Measurements from ENCODE around the gene HSPA13.

The HSPA13 gene

DNA sequence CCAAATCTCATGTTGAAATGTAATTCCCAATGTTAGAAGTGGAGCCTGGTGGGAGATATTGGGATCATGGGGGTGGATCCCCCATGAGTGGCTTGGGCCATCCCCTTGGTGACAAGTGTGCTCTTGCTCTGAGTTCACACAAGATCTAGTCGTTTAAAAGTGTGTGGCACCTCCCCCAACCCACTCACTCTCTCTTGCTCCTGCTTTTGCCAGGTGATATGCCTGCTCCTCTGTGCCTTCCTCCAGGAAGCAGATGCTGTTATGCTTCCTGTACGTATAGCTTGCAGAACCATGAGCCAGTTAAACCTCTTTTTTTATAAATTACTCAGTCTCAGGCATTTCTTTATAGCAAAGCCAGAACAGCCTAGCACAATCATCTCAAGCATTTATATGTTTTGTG, 23.0 kb upstream of the HSPA13 start:
- H3K4me3 ChIP-seq (ENCODE audit: low read length) = no peak overlapping the region
- H4K20me1 ChIP-seq (ENCODE audit: insufficient read depth, low read length) = no peaks in the 10 kb centered on the region
- no peaks in the 10 kb centered on the region for H3K27me3 ChIP-seq (replicated peaks; ENCODE audit: insufficient read depth, low read length)
- no peak overlapping the region for H3K27ac ChIP-seq (ENCODE audit: low read length)
- H3K9me3 ChIP-seq (replicated peaks; ENCODE audit: insufficient read depth, low read length) = no peaks in the 10 kb centered on the region
- no peak overlapping the region for H2AFZ ChIP-seq (ENCODE audit: low read length)
- no peak for DNase-seq
- no peaks in the 10 kb centered on the region for H3K9me2 ChIP-seq (replicated peaks; ENCODE audit: insufficient read depth, low read length)
- TF ChIP-seq EZH2 (optimal IDR thresholded peaks at IDR 0.05; ENCODE audit: low read depth, low read length) (no peak), CTCF (IDR thresholded peaks at IDR 0.05; ENCODE audit: low read length) (no peak), EZH2phosphoT487 (IDR thresholded peaks at IDR 0.05; ENCODE audit: low read length) (no peak)
- H3K4me1 ChIP-seq (ENCODE audit: low read length) = no peaks in the 10 kb centered on the region
- no peaks in the 10 kb centered on the region for H3F3A ChIP-seq (ENCODE audit: insufficient read depth, low read length)
- H3K79me2 ChIP-seq (ENCODE audit: low read length) = no peaks in the 10 kb centered on the region
- H3K9ac ChIP-seq (ENCODE audit: low read length) = no peak overlapping the region
- no peaks in the 10 kb centered on the region for H3K36me3 ChIP-seq (replicated peaks; ENCODE audit: insufficient read depth, low read length)
- no peak overlapping the region for H3K4me2 ChIP-seq (ENCODE audit: low read depth, low read length)

- no peaks in the 10 kb centered on the region for H3K27me3 ChIP-seq (replicated peaks; ENCODE audit: insufficient read depth, low read length)
- no peaks in the 10 kb centered on the region for H3K36me3 ChIP-seq (replicated peaks; ENCODE audit: insufficient read depth, low read length)
- no peak overlapping the region for H2AFZ ChIP-seq (ENCODE audit: low read length)
- H3K27ac ChIP-seq (ENCODE audit: low read length) = no peak overlapping the region
- no peaks in the 10 kb centered on the region for H3K79me2 ChIP-seq (ENCODE audit: low read length)
- no peak for DNase-seq
- H3K4me1 ChIP-seq (ENCODE audit: low read length) = no peaks in the 10 kb centered on the region
- no peaks in the 10 kb centered on the region for H3K9me2 ChIP-seq (replicated peaks; ENCODE audit: insufficient read depth, low read length)
- H3K4me2 ChIP-seq (ENCODE audit: low read depth, low read length) = no peak overlapping the region
- no peaks in the 10 kb centered on the region for H4K20me1 ChIP-seq (ENCODE audit: insufficient read depth, low read length)
- no peak for TF ChIP-seq CTCF (IDR thresholded peaks at IDR 0.05; ENCODE audit: low read length)
- no peak for TF ChIP-seq EZH2phosphoT487 (IDR thresholded peaks at IDR 0.05; ENCODE audit: low read length)
- no peak for TF ChIP-seq EZH2 (optimal IDR thresholded peaks at IDR 0.05; ENCODE audit: low read depth, low read length)
- H3F3A ChIP-seq (ENCODE audit: insufficient read depth, low read length) = no peaks in the 10 kb centered on the region
- H3K9me3 ChIP-seq (replicated peaks; ENCODE audit: insufficient read depth, low read length) = no peaks in the 10 kb centered on the region
- H3K4me3 ChIP-seq (ENCODE audit: low read length) = no peak overlapping the region
- H3K9ac ChIP-seq (ENCODE audit: low read length) = no peak overlapping the region
These were observed 22.3 kb upstream of the HSPA13 start for GRCh38 chr21:14405225-14405624.

DNA sequence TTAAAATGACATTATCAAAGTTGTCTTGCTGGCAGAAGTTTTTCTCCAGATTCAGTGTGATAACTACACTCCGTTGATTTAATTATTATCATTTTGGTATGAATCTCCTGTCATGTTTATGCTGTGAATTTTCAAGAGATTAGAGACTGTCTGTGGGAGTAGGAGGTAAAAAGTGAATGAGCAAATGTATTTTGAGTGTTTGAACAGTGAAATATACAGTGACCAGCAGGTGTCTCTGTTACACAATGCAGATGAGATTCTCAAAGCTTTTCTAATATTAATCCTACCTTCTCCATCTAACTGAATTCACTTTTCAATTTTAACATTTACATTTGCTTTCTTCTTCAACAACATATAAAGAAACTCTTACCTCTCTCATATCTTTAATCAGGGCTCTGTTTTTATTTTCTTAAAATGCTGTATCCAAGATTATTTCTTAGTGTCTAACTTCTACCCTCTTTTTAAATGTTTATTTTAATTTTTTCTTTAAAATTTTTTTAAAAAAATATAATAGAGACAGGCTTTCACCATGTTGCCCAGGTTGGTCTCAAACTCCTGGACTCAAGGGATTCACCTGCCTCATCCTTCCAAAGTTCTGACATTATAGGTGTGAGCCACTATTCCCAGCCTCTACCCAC, 20.9 kb upstream of the HSPA13 start:
- H4K20me1 ChIP-seq (ENCODE audit: insufficient read depth, low read length) = no peaks in the 10 kb centered on the region
- H3K4me2 ChIP-seq (ENCODE audit: low read depth, low read length) = no peak overlapping the region
- DNase-seq = peak; percentile 60
- no peaks in the 10 kb centered on the region for H3K36me3 ChIP-seq (replicated peaks; ENCODE audit: insufficient read depth, low read length)
- no peaks in the 10 kb centered on the region for H3K27me3 ChIP-seq (replicated peaks; ENCODE audit: insufficient read depth, low read length)
- H3K79me2 ChIP-seq (ENCODE audit: low read length) = no peaks in the 10 kb centered on the region
- H3K4me1 ChIP-seq (ENCODE audit: low read length) = no peaks in the 10 kb centered on the region
- no peaks in the 10 kb centered on the region for H3K9me2 ChIP-seq (replicated peaks; ENCODE audit: insufficient read depth, low read length)
- H3F3A ChIP-seq (ENCODE audit: insufficient read depth, low read length) = no peaks in the 10 kb centered on the region
- no peak overlapping the region for H3K27ac ChIP-seq (ENCODE audit: low read length)
- no peaks in the 10 kb centered on the region for H3K9me3 ChIP-seq (replicated peaks; ENCODE audit: insufficient read depth, low read length)
- TF ChIP-seq EZH2 (optimal IDR thresholded peaks at IDR 0.05; ENCODE audit: low read depth, low read length) (no peak), CTCF (IDR thresholded peaks at IDR 0.05; ENCODE audit: low read length) (peak; percentile 71)
- H2AFZ ChIP-seq (ENCODE audit: low read length) = no peak overlapping the region
- no peak overlapping the region for H3K4me3 ChIP-seq (ENCODE audit: low read length)
- no peak overlapping the region for H3K9ac ChIP-seq (ENCODE audit: low read length)

Data from MM.1S (cell line).